ENCODE data around the gene FOCAD.
A peak's percentile ranks its signal among the peaks of the same experiment; 100 is the strongest.
"Not testable (repeated sequence)": the region's sequence is repeated elsewhere in the genome, so short reads cannot be mapped to it uniquely, and the experiment has no call there.

FOCAD gene

DNA sequence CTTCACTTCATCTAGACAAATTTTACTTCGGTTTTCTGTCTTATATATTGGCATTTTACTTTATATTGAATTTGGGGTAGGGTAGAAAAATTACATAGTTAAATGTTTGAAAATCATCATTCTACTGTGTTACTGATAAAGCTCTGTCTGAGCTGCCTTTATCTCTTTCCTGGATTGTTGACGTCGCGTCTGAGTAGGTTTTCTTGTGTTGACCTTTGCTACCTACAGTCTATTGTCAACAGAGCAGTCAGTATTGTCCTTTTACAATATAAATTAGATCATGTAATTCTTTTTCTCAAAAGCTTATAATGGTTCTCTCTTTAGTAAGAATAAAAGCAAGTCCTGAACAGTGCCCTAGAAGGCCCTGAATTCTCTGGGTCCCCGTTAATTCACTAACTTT, 219.2 kb downstream of the FOCAD start:
- DNase-seq: no peak

DNA sequence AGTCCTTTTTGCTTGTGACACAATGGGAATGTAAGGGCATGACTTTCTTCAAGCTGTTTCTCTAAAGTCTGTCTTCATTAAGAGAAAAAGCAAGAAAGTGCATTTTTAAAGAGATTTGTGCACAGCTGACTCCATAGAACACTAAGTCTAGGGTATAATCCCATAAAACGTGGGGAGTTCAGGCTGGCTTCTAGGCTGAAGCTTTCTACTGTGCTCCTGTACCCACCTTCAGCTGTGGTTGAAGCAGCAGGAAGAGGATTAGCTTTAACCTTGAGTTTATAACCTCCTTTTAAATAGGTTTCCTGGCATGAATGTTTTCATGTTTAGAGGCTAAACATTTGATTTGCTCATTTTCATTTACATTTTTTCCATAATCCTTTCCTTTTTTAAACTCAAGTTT, 220.9 kb downstream of the FOCAD start:
- DNase-seq: no peak

DNA sequence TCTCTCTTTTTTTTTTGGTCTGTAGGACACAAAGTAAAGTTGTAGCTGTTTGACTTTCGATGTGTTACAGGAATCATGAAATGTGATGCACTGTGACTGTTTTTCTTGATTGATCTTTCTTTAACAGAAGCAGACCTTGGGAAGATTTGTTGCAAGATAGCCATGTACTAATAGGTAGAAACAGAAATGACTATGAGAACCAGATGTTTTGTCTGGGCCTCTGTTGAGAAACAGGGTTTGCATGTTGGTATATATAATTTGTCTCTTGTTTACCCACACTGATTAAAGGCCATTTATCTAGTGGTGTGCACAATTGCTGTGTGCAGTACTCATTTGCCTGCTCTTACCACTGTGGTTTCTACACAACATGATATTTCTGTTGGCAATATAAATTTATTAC, 222.3 kb downstream of the FOCAD start:
- no peak for DNase-seq

DNA sequence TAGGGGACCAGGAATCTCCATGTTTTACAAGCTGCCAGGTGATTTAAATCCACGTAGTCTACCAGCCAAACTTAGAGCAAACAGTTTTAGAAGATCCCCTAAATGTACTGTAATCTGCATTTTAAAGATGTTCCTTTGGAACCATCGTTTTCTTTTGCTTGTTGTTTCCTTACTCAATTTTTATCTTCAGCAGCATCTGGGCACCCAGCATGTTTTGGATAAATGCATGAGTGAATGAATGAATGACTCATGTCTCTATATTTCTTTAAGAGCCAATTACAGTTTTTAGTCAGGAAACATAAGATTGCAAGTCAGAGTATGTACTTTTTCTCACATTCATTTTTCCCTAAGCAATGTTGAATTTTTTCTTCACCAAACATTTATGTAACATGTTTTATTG, 224.4 kb downstream of the FOCAD start:
- no peak for DNase-seq

DNA sequence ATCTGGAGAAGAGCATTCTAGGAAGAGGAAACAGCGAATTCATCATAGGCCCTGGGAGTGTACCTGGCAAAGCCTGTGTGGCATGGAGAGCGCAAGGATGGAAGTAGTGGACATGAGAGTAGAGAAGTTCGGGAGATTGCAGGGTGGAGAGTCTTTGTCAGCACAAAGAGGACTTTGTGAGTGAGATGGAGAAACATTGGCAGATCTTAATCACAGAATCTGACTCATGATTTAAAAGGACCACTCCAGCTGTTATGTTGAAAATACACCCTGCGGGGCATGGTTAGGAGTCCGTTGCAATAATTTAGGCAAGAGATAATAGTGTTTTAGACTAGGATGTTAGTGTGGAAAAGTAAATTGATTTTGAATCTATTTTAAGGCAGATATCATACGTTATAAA, 230.5 kb downstream of the FOCAD start:
- DNase-seq: peak; percentile 47

DNA sequence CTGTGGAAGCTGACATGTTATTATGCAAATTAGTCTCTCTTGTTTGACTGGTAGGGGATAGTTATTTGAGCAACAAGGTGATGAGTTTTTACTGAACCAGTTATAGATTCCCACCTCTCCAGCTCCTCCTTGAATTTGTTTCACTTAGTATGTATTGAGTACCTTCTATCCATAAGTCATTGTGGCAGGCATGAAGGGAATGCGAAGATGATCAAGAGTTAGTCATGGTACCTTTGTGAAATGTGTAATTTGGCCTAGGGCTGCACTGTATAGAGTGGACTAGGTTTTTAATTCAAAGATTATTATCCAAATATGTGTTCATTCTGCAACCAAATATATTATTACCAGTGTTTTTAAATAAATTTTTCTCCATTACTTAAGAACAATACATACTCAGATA, 237.3 kb downstream of the FOCAD start:
- no peak for DNase-seq

DNA sequence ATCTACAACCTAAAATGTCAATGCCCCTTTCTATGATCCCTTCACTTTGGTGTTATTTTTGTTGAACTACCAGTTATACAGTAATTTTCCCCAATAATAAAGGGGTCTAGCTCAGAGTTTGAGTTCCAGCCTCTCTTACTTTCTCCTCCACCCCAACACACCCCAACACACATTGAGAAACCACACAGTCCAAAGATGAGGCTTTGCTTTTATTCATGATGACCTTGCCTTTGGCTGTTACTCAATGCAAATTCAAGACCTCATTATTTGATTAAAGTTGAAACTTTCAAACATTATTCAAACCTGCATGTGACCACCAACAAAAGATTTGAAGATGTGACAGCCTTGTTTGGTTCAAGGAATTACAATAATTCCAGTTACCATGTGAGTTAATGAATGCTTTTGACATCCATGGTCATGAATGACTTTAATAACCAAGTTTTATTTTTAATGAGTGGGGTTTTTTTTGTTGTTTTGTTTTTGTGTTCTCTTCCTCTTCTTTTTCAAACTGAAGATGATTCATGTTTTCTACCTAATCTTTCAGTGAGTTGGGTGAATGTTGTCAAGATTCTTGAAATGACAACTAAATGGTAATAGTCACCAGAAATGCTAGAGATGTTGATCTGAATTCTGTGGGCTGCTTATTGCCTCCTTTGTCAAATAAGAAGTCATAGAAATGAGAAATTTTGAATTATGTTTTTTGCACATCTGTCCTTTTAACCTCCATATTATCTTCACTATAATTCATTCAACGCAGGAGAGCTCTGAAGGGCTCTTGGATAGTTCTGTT, 241.4 kb downstream of the FOCAD start:
- DNase-seq: no peak

DNA sequence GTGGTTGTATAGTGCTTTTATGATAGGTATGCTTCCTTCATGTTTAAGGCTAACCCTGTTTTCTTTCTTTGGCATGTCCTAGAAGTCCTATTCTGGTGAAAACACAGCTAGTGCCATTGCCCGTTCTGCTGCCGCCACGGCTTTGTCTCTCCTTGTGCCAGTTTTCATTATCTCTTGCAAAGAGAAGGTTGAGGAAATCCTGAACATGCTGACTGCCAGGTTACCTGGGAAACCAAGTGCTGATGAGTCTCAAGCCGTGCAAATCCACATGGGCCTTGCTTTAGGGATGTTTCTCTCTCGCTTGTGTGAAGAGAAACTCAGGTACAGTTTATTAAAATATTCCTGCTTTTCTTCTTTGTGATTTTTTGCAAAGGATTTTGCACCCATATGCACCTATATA, 245.2 kb downstream of the FOCAD start:
- no peak for DNase-seq

DNA sequence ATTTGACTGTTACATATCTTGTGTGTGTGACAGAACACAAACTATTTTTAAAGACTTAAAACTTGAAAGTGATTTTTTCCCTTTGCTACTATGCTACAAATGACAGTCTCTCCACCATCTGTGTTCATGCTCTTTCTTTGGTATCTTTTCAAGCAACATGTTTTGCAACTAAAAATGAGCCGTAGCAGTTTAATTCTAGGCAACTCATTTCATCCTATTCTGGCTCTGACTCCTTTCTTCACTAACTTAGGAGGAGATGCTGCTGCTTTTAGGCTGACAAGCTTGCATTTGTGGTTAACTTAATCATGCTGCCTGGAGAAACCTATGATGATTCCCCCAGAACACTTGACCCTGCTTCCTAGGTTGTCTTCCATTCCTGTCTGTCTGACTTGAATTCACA, 246.8 kb downstream of the FOCAD start:
- DNase-seq: no peak

DNA sequence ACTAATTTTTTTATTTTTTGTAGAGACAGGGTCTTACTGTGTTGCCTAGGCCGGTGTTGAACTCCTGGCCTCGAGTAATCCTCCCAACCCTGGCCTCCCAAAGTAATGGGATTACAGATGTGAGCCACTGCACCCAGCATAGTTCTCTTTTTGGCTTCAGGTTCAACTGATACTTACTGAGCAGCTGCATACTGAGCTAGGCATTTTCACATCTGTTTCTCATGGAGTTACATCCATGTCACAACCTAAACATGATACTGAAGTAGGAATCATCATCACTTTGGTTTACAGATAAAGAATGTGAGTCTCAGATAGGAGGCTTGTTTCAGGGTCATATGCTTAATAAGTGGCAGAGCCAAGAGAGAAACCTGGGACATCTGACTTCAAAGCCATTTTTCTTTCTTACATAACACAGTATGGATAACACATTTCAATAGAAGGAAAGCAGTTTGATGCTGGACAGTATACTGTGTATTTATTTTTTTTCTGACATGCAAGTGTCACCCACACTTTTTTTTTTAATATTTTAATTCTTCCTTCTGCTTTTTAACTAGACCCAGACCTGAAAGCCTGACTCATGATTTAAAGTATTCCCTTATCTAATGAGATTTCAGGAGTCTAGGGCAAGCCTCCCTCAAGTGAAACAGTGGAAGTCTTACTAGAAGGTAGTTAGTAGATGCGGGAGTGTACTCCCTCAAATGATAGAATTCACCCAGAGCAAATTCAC, 256.6 kb downstream of the FOCAD start:
- no peak for DNase-seq

DNA sequence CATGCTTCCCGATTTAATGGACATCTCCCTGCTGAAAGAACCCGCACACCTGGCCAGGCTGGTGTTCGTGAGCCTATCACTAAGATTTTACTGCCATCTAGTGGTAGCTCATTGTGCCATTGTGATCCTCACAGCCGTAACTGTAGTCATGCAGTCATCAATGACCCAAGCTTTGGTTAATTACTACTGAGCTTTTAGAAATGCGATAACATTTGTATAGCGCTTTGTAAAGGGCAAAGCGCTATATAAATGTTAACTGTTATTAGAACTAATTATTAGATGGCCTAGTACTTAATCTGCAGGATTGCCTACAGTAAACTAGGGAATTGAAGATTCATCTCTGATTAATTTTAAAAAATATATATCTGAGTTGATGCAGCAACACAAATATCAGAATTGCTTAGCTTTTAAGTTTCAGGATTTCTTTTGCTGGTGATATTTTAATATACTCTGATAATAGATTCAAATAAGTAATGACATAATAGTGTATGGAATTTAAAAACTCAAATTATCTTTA, 257.2 kb downstream of the FOCAD start:
- DNase-seq: peak; percentile 80

DNA sequence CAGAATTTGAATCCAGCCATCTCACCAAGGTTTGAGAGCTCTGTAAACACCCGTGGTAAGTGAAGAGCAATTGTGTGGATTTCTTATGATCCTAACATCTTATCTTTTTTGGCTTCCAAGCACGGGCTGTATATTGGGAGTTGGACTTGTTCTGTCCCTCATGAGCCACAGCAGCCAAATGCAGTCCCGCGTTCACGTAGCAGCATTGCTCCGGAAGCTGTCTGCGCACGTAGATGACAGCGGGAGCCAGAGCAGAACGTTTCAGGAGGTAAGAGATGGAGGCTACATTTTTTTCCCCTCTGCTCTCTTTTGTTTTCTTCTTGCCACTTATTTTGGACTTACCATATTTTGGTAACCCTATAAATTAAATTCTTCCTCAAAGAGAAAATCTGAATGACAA, 260.4 kb downstream of the FOCAD start:
- no peak for DNase-seq

DNA sequence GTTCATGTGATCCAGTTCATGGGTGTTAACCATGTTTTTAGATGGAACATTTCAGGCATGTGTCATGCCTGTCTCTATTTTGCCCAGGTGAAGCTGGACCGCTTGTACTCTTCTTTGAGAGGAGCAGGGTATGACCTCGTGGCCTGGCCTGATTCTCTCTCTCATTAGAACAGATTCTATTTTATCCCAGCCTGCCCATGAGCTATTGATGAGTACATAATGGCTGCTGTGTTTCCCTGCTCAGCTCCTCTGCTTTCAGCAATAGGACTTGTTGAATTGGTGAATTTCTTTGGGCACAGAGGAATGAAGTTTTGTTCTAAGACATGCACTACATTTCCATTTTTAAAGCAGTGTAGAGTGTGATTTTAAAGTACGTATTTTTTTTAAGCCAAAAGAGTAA, 261.2 kb downstream of the FOCAD start:
- DNase-seq: no peak

DNA sequence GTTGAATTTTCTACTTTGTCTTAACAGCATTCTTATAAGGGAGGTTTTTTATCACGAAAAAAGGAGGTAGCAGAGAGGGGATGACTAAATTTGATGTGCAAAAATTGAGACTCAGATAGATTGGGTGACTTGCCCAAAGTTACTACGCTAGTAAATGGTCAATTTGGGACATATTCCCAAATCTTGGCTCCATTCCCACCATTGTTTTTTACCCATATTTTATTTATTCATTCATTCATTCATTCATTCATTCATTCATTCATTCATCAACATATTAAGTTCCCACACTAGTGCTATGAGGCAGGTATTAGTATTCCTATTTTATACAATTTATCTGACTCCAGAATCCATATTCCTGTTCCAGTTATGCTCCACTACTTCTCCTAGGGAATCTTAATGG, 261.8 kb downstream of the FOCAD start:
- no peak for DNase-seq

DNA sequence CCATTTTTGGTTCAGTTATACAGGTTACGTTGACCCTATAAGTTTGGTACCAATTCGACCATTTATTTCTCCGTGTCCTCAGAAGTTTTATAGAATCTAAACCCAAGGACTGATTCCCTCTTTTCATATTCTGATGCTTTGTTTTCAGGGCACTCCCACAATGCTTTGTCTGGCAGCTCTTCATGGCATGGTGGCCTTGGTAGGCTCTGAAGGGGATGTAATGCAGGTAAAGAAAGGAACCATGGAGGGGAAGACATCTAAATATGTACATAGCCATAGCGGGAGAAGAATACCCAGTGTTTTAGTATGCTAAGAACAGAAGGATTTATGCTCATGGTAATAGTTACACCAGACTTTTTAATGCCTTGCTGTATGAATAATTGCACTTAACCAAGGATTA, 264.6 kb downstream of the FOCAD start:
- no peak for DNase-seq

DNA sequence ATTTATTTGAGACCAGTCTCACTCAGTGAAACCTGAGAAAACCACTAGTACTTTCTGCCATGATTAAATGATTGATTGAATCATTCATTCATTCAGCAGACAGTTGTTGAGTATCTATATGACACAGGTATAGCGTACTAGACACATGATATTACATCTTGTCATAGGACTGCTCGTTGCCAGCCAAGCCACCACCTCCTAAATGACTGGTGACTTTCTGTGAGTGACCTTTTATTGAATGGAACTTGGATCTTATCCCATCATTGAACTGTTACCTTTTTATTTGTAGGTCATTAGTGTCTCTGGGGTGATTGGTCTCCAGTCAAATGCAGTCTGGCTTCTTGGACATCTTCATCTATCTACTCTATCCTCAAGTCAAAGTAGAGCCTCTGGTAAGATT, 266.6 kb downstream of the FOCAD start:
- no peak for DNase-seq

DNA sequence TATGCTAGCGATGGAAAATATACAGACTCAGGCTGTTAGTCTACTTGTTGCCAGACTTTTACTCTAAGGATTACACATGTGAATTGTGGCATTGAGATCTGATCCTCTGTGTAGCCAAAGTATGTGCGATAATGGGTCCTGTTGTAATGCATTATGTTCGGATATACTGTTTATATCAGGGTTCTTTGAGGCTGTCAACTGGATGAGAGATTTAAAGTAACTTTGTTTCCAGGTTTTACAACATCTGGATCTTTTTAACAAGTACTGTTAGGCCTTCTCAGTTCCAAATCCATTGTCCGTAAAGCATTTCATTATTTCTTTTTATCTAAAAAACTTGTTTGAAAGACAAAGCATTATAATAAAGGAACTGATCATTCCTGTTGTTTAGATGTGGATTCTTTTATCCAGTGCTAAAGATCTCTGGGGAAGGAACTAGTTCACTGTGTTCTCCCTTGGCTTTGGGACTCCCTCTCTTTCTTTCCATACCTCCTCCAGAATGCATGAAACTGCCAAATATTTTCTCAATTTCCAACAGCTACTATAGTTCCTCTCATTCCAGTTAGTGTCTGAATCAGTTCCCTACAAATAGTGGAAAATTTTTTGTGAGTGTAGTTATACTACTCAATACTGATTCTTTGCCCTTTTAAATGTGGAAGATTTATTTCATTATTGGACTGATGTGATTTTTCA, 278.6 kb downstream of the FOCAD start:
- no peak for DNase-seq

DNA sequence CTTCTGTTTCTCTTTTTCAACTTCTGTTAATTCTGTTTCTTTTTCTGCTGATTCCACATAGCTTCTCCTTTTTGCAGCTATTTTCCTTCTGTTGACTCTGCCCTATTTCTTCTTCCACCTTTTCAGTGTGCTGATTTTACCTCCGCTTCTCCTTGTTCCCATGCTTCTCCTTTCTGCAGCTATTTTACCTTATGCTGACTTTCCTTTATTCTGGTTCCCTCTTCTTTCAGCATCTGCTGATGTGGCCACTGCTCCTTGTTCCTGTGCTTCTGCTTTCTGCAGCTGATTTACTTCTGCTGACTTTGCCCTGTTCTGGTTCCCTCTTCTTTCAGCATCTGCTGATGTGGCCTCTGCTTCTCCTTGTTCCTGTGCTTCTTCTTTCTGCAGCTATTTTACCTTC, 288.6 kb downstream of the FOCAD start:
- no peak for DNase-seq

DNA sequence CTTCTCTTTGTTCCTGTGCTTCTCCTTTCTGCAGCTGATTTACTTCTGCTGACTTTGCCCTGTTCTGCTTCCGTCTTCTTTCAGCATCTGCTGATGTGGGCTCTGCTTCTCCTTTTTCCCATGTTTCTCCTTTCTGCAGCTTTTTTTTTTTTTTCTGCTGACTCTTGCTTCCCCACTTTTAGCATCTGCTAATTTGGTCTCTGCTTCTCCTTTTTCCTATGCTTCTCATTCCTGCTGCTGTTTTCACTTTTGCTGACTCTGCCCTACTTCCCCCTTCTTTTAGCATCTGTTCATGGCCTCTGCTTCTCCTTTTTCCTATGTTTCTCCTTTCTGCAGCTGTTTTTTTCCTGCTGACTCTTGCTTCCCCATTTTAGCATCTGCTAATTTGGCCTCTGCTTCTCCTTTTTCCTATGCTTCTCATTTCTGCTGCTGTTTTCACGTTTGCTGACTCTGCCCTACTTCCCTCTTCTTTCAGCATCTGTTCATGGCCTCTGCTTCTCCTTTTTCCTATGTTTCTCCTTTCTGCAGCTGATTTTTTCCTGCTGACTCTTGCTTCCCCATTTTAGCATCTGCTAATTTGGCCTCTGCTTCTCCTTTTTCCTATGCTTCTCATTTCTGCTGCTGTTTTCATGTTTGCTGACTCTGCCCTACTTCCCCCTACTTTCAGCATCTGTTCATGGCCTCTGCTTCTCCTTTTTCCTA, 289.3 kb downstream of the FOCAD start:
- not testable (repeated sequence) for DNase-seq

DNA sequence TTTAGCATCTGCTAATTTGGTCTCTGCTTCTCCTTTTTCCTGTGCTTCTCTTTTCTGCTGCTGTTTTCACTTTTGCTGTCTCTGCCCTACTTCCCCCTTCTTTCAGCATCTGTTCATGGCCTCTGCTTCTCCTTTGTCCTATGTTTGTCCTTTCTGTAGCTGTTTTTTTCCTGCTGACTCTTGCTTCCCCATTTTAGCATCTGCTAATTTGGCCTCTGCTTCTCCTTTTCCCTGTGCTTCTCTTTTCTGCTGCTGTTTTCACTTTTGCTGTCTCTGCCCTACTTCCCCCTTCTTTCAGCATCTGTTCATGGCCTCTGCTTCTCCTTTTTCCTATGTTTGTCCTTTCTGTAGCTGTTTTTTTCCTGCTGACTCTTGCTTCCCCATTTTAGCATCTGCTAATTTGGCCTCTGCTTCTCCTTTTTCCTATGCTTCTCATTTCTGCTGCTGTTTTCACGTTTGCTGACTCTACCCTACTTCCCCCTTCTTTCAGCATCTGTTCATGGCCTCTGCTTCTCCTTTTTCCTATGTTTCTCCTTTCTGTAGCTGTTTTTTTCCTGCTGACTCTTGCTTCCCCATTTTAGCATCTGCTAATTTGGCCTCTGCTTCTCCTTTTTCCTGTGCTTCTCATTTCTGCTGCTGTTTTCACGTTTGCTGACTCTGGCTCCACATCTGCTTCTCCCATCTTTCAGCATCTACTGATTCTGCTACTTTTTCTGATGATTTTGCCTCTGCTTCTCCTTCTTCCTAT, 290.3 kb downstream of the FOCAD start:
- DNase-seq: not testable (repeated sequence)

DNA sequence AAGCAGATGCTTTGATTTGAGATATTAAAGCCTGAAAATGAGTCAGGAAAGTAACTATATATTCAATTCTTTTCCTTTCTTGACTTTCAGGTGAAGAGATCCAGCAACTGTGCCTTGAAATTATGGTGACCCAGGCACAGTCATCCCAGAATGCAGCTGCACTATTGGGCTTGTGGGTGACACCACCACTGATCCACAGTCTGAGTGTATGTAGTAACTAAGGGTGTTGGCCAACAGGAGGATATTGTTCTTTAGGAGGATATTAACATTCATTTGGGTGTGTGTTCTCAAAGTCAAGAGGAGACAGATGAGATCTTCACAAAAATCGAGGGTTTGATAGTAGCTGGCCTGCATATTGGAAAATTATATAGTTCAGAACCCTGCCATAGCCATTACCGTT, 294.2 kb downstream of the FOCAD start:
- no peak for DNase-seq

DNA sequence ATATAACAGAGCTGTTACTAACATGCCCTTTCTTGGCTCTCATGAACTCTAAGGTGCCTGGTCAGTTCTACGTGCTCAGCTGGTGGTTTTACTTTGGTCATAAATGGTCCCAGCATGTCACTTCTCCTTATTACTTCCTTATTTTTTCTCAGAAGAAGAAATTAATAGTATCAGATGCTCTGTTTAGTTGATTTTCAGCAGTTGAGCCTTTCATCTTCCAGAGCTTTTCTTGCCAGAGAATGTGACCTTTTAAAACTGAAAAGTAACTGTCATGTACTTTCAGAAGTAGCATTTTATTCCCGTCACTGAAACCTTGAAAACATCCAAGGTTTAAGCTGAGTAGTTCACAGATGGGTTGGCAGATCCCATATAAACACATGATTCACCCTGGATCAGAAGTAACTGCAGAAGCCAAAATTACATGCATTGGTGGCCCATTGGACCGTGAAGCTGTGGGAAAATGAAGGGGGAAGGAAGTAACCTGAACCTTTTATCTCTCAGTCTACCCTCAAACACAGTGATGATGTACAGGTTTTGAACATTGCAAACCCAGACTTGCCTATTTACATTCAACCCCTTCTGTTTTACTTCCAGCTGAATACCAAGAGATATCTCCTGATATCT, 296.9 kb downstream of the FOCAD start:
- no peak for DNase-seq

Data from islet precursor cell (in vitro differentiated cells).